DMS53 treated with DMSO at 0.1 percent for 48 hours (cell line): ENCODE results near the gene SPSB4.
"Not testable (repeated sequence)": the region's sequence is repeated elsewhere in the genome, so short reads cannot be mapped to it uniquely, and the experiment has no call there.

Experiments used
- DNase-seq: peaks from one replicate; lab custom pipeline; 2025; ENCODE audit not compliant: unreplicated experiment; lab: John Stamatoyannopoulos, UW

SPSB4 gene

DNA sequence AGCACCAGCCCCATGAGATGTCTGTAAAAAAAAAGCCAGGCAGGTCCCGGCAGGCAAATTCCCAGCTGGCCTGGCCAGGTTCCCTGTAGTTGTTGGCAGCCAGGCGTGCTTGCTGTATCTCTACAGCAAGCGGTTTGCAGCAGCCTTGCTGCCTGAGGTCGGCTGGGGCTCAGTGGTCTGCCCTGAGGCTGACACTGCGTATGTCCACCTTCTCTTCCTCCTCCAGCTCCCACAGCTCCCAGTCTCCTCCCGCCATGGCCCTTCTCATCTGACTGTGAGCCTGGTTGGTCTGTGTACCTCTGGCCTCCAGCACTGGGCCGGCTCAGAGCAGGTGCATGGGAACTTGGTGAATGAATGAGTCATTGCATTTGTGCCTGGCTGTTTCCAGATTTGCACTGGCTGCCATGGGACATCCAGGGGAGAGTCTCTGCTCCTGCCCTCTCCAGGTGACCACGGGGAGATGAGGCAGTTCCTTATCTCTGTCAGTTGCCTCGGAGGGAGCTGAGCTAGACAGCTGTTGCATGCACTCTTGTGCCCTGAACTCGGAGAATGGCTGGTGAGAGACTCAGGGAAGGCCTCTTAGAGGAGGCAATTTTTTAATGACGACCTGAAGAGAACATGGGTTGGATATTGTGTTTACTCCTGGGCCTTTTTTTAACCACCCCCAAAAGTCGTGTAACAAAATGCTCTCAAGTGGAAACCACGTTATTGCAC lies 43.0 kb downstream of the SPSB4 start:
- no peak for DNase-seq

DNA sequence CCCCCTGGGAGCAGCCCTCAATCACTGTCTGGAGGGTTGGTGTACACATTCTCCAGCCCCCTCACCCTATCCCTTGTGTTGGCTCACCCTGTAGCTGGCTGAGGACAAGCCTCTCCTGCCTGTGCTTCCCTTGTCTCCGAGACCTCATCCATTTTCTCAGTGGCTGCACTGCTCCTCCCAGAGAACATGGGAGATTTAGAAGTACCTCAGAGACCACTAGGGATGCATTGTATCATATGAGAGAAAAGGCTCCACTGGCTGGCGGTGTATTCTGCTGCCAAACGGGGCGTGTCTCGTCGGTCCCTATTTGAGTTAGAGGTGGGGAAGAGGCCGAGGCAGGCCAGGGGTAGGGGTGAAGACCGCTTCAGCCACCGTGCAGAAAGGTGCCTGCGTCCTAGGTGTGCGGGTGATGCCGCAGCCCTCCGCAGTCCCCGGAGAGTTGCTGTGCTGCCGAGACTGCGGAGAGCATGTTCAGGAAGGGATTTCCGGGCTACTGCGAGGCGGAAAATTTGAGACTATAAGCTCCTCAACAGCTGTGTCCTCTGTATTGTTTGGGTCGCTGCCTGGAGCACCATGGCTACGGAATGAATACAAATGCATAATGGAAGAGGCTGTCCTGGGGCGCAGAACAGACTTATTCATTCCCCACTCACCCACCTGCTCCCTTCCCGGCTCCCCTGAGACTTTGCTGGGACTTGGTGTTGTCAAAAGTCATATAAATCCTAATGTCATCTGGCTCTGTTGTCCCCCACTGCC lies 43.8 kb downstream of the SPSB4 start:
- DNase-seq = no peak

DNA sequence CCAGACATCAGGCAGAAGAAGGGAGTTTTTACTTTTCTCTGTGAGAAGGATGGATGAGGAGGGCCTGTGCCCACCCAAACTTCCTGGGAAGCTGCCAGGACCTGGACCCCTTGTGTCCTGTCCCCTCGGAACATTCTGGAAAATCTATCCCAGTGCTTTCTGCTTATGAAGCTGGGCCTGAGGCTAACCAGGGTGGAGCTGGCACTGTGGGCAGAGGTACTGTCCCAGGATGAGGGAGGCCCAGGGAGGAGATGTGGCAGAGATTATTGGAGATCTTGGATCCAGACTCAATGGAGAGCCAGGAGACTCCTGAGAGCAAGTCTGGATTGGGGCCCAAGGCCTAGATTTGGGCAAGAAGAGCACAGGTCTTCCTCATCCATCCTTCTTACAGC lies 44.4 kb downstream of the SPSB4 start:
- no peak for DNase-seq

DNA sequence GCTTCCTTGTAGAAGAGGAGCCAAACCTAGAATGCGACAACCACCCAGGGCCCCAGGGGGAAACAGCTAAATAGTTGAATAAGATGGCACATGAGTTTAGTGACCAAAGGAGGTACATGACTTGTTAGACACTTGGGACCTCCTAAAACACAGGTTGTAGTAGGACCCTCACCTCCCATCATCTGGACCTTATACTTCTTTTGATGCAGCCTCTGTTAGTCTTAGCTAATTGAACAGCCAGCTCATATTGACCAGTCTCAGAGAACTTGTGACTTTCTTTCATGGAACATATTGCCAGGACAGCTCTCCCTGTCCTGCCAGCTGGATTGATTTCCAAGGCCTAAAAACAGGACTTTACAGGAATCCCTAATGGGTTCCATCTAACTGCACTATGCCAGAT lies 45.0 kb downstream of the SPSB4 start:
- no peak for DNase-seq

DNA sequence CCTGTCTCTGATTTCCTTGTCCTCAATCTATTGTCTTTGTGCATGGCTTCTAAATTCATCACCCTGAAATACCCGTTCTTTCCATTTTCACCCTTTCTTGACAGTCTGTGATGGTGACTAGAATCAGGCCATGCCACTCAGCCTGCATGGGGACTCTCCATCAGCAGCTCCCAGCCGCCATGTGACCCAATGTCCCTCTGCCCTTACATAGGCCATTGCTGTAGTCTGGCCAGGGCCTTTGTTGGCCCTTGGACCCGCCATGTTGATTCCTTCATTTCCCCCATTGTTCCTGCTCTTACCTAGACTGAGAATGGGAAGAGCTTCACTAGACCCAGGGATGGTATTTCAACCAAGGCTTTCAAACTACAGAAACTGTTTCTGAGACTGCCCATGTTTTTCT lies 45.8 kb downstream of the SPSB4 start:
- DNase-seq = no peak

DNA sequence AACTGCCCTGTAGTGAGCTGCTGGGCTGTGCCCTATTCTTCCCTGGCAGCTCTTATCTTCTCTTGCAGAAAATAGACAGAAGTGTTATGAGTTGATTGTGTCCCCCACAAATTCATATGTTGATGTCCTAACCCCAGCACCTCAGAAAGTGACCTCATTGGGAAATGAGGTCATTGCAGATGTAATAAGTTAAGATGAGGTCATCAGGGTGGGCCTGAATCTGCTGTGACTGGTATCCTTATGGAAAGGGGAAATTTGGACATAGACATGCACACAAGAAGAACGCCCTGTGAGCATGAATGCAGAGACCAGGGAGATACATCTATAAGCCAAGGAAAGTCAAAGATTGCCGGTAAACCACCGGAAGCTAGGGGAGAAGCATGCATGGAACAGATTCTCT lies 49.0 kb downstream of the SPSB4 start:
- DNase-seq = no peak

DNA sequence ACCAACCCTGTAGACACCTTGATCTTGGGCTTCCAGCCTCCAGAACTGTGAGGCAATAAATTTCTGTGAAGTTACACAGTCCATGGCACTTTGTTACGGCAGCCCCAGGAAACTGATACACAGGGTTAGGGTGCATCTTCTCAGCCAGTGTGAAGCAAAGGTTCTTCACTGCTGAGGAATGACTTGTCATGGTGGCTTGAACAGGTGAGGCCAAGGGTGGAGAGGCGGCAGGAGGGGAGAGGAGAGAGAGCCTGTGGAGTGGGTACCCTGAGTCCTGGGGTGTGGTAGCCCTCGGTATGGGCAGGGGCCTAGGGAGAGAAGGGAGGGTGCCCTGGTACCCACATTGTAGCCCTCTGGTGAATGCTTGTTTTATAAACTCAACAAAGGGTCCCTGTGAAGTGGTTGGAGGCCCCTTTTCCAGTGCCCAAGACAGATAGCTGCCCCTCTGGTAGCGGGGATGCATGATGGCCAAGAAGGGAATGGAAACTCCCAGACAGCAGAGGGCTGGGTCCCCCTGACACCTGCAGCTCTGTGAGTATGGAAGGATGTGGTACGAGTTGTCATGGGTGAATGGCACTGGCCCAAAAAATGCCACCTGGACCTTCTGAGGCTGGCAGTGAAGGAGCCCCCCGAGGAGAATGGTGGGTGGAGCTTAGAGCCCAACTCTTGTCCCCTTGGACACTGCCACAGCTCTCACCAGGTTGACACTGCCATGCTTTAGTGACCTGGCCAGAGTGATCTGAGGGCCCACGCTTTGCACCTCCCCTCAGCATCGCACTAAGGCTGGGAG lies 49.6 kb downstream of the SPSB4 start:
- no peak for DNase-seq

DNA sequence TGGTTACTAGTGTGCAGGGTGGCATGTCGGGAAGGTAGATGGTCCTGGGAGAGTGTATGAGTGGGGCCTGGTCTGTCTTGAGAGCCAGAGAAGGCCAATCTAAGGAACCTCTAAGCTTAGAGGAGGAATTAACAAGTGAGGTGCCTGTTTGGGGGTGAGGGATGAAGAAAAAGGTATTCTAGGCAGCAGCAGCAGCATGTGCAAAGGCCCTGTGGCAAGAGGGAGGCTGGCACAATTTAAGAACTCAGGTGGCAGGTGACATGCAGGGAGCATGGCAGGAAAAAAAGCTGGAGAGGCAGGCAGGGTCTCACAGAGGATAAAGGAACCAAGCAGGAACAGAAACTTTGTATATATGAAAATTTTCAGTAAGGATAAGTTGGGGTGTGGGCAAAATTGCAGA lies 51.2 kb downstream of the SPSB4 start:
- DNase-seq = no peak

DNA sequence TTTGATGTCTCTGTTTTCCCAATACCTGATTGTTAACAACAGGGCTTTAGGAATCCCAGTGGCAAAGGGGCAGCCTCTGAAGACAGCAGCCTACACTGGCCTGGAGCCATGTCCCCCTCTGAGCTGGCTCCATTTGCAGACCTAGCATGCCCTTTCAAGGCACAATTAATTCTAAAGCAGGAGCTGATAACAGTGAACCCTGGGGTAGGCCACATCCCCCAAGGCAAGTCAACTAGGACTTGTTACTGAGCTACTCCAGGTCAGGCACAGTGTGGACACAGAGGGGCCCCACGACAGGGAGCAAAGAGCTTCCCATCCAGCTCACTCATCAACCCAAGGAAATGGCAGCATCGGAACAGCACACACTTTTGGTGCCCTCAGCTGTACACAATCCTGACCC lies 51.9 kb downstream of the SPSB4 start:
- DNase-seq = no peak

DNA sequence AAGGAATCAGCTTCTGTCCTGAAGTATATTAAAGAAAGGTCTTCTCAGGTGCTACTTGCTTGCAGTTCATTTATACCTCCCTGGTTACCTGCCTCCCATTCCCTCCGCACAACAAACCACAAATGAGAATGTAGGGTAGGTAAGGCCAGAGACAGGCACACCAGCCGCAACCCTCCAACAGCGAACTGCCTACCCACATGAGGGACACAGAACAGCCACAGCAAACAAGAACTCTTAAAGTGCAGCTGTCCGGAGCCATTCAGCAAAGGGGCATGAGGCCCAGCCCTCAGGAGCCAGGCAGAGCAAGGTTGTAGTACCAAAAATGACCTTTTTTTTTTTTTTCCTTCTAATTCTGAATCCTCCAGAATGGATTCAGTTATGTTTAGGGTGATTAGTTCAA lies 52.4 kb downstream of the SPSB4 start:
- DNase-seq = no peak

DNA sequence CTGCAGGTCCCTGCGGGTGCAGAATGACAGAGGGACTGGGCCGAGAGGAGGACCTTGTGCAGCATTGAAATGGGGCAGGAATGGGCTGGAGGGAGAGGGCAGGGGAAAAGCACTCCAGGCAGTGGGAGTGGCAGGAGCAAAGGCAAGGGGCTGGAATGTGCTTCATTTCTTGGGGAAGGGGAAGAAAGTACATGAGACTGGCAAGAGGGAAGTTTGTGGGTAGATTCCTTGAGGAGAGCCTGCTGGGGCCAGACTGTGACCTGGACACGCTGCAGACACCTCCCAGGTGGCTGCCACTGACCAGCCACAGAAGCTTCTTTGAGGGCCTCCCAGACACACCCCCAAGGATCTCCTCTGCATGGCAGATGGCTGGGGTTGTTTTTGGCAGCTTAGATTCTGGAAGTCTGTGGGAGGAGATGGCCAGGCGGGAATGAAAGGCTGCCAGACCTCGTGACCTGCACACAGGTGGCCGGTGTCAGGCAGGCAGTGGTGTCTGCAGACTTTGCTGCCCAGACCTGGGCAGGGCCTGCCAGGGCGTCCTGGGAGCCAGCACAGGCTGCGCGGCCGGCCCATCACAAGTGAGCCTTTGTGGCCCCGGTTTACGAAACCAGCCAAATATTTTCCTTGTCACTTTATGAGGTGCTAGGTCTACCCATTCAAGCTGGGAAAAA lies 53.1 kb downstream of the SPSB4 start:
- DNase-seq = no peak

DNA sequence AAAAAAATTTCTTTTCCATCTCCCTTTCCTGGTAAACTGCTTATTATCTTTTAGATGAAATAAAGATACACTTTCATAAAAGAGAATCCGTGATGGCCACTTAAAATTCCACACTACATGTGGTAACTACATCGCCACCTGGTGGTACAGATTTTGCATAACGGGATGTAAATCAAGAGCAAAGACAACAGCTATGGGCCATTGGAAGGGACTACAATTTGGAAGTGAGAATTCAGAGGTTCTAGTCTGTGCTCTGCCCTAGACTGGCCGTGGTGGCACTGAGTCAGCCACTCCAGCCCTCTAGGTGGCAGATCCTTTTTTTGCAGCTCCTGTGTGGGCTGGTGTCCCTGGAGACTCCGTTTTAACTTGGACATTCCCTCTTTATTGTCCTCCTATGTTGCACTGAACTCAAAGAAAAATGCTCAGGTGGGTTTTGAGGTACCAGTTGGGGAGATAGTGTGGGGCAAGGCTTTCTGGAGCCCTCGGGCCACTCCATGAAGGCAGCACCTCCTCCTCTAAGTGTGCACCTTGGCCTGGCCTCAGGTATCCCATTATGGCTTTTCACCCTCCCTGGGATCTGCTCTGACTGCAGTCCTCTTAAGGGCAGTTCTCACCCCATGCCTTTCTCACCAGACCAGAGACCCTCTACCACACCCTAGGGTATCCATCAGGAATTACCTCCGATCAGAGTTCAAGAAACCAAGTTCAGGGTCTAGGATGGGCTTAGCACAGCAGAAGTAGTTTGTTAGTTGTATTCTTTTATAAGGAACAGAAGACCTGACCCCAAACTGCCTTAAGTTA lies 54.9 kb downstream of the SPSB4 start:
- DNase-seq = peak; percentile 52

DNA sequence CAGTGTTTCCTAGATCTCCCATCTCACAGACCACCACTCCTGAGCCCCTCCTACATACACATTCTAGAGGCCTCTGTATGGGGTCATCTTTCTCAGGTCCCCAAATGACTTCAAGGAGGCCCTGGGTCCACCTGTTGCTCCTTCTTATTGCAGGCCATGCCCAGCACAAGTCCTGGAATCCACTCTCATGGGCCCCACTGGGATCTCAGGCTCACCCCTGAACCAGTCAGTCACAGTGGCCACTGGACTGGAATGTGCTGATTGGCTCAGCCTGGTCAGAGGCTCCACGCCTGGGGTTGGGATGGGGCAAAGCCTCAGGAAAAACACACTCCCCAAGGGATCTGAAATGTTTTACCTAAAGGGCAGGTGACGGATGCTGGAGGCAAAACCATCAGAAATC lies 55.7 kb downstream of the SPSB4 start:
- no peak for DNase-seq

DNA sequence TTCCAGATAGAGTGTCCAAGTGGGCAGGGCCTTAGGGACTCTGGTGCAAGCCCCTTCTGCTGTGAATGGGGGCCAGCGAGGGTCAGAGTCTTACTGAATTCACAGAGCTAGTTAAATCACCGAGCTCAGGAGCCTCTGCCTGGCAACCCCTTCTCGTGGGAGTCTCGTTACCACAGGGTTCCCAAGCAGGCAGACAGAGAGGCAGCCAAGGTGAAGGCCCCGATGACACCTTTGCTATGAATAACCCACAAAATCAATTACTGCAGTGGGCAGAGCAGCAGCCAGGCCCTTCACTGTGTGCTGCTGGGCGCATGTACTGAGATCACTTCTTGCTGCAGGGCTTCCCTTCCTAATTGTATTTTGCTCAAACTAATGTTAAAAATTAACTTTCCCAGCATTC lies 56.9 kb downstream of the SPSB4 start:
- no peak for DNase-seq

DNA sequence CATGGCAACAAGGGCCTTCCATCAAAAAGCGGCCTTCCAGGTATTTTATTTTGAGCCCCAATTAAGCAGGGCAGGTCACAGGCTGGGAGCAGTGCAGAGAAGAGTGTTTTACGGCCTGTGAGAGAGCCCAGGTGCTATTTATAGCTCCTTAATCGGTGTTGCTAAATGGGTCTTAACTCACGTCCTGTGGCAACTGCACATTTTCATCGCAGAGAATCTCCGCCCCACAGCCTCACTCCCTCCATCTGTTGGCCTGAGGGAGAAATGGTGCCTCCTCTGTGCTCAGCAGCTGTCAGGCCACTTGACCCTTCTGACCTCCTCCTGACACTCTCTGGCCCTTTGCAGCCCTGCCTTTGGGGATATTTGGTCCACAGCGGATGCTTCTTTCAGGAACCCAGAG lies 58.6 kb downstream of the SPSB4 start:
- DNase-seq = no peak

DNA sequence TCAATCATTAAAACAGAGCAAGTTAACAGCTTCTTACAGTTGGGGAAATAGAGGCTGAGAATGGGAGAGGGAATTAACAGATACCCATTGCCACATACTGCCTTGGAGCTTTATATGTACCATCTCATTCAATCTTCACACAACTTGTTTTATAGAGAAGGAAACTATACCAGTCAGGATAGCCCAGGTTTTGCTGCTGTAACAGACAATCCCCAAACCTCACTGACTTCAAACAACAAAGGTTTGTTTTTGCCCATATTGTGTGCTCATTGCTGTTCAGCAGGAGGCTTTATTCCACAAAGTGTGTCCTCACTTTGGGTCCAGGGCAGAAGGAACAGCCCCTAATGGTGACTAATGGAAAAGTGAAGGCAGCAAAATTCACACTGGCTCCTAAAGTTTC lies 59.2 kb downstream of the SPSB4 start:
- no peak for DNase-seq

DNA sequence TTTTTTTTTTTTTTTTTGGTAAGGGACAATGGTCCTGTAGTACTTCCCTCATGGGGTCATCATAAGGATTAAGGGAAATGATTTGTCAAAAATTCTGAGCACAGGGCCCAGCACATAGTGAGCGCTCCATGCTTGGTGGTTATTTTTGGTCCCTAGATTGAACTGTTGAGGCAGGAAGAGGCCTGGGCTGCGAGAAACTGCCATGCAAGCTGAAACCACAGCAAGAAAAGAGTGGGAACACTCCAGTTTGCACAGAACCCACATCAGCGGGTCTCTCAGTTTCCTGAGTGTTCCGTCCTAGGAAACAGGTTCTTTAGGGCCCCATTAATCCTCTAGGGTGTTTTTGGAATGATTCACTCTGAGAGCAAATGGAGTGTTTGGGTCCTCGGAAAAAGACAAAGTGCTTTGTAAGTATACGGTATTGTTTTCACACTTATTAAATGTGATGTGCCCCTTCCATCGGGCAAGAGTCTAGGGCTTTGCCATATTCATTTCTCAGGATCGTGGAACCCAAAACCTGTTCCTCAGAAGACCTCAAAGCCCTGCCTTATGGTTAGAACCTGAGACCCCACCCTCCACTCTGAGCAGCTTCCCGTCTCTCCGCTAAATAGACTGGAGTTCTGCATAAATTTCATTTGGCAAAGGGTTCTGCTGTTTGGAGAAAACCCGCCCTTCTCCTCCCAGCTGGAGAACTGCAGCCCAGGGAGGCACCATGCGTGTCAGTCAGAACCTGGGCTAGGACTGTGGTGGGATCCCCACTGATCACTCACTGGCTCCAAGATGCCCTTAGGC lies 60.4 kb downstream of the SPSB4 start:
- no peak for DNase-seq

DNA sequence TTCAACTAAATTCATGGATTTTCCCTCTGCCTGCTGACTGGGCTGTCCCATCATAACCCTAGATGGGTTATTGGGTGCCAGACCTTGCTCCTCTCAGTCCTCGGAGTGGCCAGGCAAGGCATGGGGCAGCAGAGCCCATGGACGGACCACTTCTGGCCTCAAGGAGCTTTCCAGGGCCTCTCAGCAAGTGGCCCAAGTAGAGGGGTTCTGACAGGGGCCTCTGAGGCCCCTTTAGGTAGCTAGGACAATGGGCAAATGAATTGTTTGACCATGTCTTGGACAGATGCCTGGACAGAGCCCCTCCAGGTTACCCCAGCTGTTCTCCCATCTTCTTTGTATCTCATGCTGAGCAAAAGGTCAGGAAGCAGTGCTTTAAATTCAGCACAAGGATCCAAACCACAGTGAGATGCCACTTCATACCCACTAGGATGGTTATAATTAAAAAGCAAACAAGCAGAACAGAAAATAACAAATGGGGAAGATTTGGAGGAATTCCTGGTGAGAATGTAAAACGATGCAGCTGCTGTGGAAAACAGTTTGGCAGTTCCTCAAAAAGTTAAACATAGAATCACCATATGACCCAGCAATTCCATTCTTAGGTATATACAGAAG lies 61.6 kb downstream of the SPSB4 start:
- no peak for DNase-seq

DNA sequence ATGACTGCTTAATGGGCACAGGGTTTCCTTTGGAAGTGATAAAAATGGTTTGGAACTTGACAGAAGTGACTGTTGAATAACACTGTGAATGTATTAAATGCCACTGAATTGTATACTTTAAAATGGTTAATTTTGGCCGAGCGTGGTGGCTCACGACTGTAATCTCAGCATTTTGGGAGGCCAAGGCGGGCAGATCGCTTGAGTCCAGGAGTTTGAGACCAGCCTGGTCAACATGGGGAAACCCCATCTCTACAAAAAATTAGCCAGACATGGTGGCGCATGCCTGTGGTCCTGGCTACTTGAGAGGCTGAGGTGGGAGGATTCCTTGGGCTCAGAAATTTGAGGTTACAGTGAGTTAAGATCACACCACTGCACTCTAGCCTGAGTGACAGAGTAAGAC lies 62.5 kb downstream of the SPSB4 start:
- not testable (repeated sequence) for DNase-seq
